Stimulated activated naive CD8-positive, alpha-beta T cell treated with anti-CD3 and anti-CD28 coated beads, Interleukin-15, amount 100 ng/mL, for 72 hours (primary cell): ENCODE measurements around the gene TBX18.

Experiments used
- ATAC-seq: fragments of 150-1000 bp; cut with Tn5 transposase; 2 replicates; pipeline ENCODE4 v1.10.0; 2021; ENCODE audit warnings: mild to moderate bottlenecking, moderate library complexity
- DNase-seq, 2 donors: peaks; one replicate each; pipeline ENCODE4 v3.0.0; 2021 to 2022
- H3K27ac Mint-ChIP-seq, 2 donors: one replicate each; pipeline ENCODE4 v1.8.0; 2022; ENCODE audit warnings: mild to moderate bottlenecking in 2 of 2, mixed read lengths in 2 of 2, moderate library complexity in 2 of 2
- H3K27me3 Mint-ChIP-seq: one replicate; pipeline ENCODE4 v1.8.0; 2022; ENCODE audit warnings: mixed read lengths
- H3K4me1 Mint-ChIP-seq: one replicate; pipeline ENCODE4 v1.8.0; 2022; ENCODE audit warnings: mild to moderate bottlenecking, mixed read lengths
- H3K4me3 Mint-ChIP-seq, 2 donors: one replicate each; pipeline ENCODE4 v1.8.0; 2022; ENCODE audit warnings: mild to moderate bottlenecking in 2 of 2, mixed read lengths in 2 of 2, moderate library complexity in 1 of 2
- H3K9me3 Mint-ChIP-seq, 2 donors: one replicate each; pipeline ENCODE4 v1.8.0; 2022; ENCODE audit warnings: mixed read lengths in 2 of 2

The TBX18 gene

DNA sequence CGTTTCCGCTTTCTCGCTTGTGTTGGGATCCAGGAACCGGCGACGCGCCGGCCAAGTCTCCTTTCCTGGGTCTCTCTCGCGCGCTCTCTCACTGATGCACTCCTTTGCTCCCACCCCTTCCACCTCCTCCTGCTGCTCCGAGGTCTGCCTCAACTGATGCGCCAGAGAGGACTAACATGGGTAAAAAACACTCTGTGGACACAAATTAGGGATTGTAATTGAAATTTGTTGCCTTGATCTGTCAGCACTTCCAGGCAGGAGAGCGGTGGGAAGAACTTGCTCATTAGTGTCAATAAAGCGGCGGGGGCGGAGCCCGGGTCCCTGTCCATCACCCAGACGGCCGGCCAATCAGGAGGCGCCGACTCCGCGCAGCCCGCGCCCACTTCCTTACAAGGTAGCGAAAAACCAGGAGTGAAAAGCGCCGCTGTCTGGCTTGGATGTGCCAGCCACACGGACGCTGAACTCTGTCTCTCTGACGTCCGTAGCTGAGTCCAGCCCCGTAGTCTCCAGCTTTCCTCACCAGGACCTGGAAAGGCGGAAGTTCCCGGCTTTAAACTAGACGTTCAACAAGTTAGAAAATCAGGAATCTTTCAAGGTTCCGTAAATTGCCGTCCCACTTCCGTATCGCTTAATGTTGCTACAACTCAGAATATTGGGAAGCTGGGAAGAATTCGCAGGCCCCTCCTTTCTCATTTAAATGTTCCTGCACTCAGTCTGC is at the start of gene TBX18:
Gene TBX18, minus strand, starts transcription at position 267 of the 718 bp plus-strand sequence. CDS start 417 bp downstream, outside the sequence.
- ATAC-seq (no peak), DNase-seq (peak in 1 of 2 donors; percentile 39)
- Mint-ChIP-seq H3K9me3 (peaks cover 5% of the 10 kb centered on the region in 2 donors), H3K27me3 (peaks cover 88% of the 10 kb centered on the region), H3K27ac (peak within 1 kb of the TSS; percentile 8 to 79), H3K4me3 (peak within 1 kb of the TSS; percentile 77 to 80), H3K4me1 (peaks cover 29% of the 10 kb centered on the region)

DNA sequence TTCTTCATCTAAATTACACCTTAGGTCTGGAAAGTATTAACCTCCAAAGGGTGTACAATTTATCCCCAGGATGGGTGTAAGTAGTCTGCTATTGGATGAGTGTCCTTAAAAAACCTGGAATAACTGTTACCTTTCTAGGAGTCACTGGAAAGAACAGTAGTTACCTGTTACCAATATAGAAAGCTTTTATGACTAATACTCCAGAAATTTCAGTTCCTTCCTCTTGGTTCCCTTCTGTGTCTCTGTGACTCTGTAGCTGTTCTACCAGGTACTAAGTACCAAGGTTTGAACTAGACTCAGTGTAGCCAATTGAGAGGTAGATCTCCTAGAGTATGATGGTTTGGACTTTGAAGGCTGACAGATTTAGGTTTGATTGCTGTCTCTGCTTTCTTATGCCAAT is 47.0 kb upstream of the TBX18 start:
- H3K27me3 Mint-ChIP-seq, result no peaks in the 10 kb centered on the region
- H3K9me3 Mint-ChIP-seq, result no peaks in the 10 kb centered on the region
- H3K27ac Mint-ChIP-seq, result no peak overlapping the region
- ATAC-seq (no peak), DNase-seq (no peak)
- no peaks in the 10 kb centered on the region for H3K4me1 Mint-ChIP-seq
- no peak overlapping the region for H3K4me3 Mint-ChIP-seq

DNA sequence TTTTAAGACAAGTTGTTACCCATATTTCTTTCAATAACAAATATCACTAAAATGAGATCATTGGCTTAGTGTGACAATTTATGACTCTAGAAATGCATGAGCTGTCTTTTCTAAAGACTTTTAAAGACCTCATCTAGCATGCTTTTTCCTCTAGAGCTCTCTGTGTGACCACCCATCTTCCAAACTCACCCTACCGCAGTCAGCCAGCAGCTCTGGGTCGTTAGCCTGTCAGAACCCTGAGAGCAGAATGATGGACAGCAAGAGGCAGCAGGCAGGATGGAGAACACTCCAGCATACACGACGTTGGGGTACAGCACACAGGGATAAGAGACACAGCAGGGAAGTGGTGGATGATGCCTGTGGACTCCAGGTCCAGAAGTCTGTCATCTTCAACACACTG is 45.1 kb upstream of the TBX18 start:
- DNase-seq, result no peak
- ATAC-seq, result no peak
- Mint-ChIP-seq H3K4me1 (no peaks in the 10 kb centered on the region), H3K27me3 (no peaks in the 10 kb centered on the region), H3K27ac (no peak overlapping the region), H3K4me3 (no peak overlapping the region), H3K9me3 (no peaks in the 10 kb centered on the region)

DNA sequence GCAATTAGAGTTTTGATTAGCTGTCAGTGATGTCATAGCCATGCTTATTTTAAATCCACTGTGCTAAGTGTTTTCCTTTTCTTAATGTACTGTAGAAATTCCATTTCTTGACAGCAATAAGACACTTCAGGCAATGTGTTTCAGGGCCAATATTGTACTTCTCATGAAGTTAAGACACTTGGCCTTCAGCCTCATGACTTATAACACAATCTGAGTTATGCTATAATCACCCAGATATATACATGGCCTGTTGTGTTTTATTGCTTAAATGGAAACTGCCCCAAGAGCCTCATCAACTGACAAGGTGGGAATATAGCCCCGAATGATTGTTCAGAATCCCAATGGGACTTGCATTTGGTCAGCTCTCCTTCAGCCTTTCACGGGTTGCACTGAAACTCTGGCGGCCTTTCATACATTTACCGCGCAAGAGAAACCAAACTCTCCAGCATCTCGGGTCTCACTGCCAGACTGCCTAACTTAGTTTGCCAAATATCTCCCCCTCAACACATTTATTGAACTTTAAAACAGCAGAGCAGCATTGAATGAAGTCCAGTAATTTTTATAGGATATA is 44.2 kb upstream of the TBX18 start:
- H3K9me3 Mint-ChIP-seq, result no peaks in the 10 kb centered on the region
- no peaks in the 10 kb centered on the region for H3K27me3 Mint-ChIP-seq
- ATAC-seq, result no peak
- H3K4me3 Mint-ChIP-seq, result no peak overlapping the region
- H3K4me1 Mint-ChIP-seq, result no peaks in the 10 kb centered on the region
- H3K27ac Mint-ChIP-seq, result no peak overlapping the region
- DNase-seq, result no peak

DNA sequence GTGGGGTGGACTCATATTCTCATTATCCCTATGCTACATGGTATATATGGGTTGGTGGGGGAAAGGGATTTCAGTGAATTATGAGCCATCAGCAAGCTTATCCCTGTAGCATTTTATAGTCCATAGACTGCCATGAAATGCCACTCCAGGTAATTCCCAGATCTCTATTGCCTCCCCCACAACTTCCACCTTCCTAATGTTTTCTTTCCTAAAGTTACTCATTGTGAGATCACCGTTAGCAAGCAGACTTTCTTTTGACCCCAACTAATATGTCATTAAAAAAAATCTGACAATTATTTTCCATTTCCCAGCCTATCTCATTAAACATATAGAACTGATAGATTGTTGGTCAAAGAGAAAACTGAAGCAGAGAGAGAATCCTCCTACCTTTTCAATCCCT is 40.7 kb upstream of the TBX18 start:
- H3K4me3 Mint-ChIP-seq, result no peak overlapping the region
- no peak for DNase-seq
- no peaks in the 10 kb centered on the region for H3K9me3 Mint-ChIP-seq
- no peak for ATAC-seq
- H3K4me1 Mint-ChIP-seq, result no peaks in the 10 kb centered on the region
- H3K27me3 Mint-ChIP-seq, result no peaks in the 10 kb centered on the region
- no peak overlapping the region for H3K27ac Mint-ChIP-seq

DNA sequence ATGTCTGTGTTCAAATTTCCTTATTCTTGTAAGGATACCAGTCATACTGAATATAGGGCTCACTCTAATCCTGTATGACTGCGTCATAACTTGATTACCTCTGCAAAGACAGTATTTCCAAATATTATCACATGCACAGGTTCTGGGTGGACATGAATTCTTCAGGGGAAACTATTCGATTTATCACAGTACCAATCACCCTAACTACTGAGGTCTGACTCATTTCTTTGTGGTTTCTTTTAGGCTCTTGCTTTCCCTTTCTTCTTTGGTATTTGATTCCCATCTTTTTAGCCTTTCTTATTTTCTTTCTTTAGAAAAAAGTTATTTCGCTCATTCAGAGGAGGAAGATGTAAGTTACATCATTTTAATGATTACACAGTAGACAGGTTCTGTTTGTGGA is 40.3 kb upstream of the TBX18 start:
- DNase-seq (no peak), ATAC-seq (no peak)
- Mint-ChIP-seq H3K9me3 (no peaks in the 10 kb centered on the region), H3K4me1 (no peaks in the 10 kb centered on the region), H3K4me3 (no peak overlapping the region), H3K27ac (no peak overlapping the region), H3K27me3 (no peaks in the 10 kb centered on the region)

DNA sequence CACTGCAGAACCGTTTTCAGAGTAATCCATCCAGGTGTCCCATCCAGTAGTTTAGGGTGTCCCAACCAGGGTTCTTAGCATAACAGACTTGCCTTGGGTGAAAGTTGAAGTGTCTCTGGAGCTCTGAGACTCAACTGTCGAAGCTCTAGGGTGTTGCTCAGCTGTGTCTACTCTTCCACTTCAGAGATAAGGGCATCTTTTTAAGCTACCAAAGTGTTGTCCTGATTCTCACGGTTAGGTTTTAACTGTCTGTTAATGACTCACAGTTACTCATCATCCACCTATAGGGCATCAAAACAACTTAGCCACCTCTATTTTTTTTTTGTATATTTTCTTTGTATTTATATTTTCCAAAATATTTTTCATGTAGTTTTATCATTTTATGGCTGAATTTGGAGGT is 36.9 kb upstream of the TBX18 start:
- Mint-ChIP-seq H3K27ac (no peak overlapping the region), H3K9me3 (peaks cover 0 to 5% of the 10 kb centered on the region in 2 donors), H3K4me1 (no peaks in the 10 kb centered on the region), H3K4me3 (no peak overlapping the region), H3K27me3 (no peaks in the 10 kb centered on the region)
- DNase-seq, result no peak
- no peak for ATAC-seq

DNA sequence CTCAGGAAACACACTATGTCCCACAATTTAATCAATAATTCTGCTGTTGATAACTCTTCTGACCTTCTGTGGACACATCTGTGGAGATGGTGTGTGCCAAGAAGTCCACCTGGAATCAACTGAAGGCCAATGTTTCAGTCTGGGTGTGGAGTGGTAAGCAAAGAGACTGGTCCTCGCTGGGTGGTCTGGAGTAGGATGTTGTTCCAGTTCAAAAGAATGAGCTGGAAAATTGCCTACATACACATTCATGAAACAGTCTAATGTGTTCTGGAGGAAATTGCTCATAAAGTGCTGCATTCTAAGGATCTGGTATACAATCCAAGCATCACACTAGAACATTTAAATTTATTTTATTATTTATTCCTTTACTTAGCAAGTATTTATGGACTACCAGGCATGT is 33.9 kb upstream of the TBX18 start:
- DNase-seq, result no peak
- no peak overlapping the region for H3K27ac Mint-ChIP-seq
- no peak overlapping the region for H3K4me3 Mint-ChIP-seq
- no peaks in the 10 kb centered on the region for H3K27me3 Mint-ChIP-seq
- peaks cover 5 to 15% of the 10 kb centered on the region in 2 donors for H3K9me3 Mint-ChIP-seq
- no peak for ATAC-seq
- no peaks in the 10 kb centered on the region for H3K4me1 Mint-ChIP-seq

DNA sequence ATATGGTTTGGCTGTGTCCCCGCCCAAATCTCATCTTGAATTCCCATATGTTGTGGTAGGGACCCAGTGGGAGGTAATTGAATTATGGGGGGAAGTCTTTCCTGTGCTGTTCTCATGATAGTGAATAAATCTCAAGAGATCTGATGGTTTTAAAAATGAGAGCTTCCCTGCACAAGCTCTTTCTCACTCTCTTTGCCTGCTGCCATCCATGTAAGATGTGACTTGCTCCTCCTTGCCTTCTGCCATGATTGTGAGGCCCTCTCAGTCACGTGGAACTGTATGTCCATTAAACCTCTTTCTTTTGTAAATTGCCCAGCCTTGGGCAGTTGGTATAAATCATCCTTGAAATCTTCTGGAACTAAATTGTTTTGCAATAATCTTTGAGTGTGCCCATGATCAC is 31.9 kb upstream of the TBX18 start:
- H3K27ac Mint-ChIP-seq, result no peak overlapping the region
- H3K4me1 Mint-ChIP-seq, result no peaks in the 10 kb centered on the region
- H3K27me3 Mint-ChIP-seq, result no peaks in the 10 kb centered on the region
- DNase-seq (no peak), ATAC-seq (no peak)
- H3K4me3 Mint-ChIP-seq, result no peak overlapping the region
- peaks cover 5 to 15% of the 10 kb centered on the region in 2 donors for H3K9me3 Mint-ChIP-seq

DNA sequence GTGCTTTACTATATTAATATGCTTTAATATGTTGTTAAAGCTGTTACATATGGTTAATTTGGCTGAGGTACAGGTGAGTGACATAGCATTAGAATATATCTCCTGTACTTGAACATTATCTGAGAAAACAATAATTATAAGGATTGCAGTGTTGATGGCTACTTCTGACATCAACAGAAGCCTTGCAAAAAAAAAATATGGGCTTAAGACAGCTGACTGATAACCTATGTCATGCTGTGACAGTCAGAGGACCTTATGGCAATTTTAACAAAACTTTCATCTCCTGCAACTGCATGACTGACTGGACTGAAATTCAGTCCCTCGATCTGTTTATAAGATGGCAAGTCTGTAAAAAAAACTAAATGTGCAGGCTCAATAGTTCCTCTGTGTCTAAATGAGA is 27.5 kb upstream of the TBX18 start:
- H3K27me3 Mint-ChIP-seq, result no peaks in the 10 kb centered on the region
- H3K4me1 Mint-ChIP-seq, result no peaks in the 10 kb centered on the region
- no peak overlapping the region for H3K27ac Mint-ChIP-seq
- DNase-seq (no peak), ATAC-seq (no peak)
- H3K9me3 Mint-ChIP-seq, result peaks cover 5 to 15% of the 10 kb centered on the region in 2 donors
- H3K4me3 Mint-ChIP-seq, result no peak overlapping the region

DNA sequence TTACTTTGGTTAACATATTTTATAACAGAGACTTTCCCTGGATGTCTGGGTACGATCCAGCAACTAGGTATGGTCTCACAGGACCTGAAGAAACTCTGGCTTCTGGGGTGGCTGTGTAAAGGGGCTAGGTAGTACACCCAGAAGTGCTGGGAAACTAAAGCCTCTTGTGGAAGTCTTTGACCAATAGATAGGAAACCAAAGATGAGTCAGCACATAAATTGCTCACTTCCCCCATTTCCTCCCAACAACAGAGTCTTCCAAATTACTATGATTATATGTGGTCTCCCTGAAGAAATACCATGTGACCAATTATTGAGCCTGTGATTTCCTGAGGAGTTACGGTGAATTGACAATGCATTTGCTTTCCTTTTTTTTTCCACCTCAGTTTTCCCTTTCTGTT is 26.8 kb upstream of the TBX18 start:
- DNase-seq (no peak), ATAC-seq (no peak)
- no peaks in the 10 kb centered on the region for H3K4me1 Mint-ChIP-seq
- no peaks in the 10 kb centered on the region for H3K27me3 Mint-ChIP-seq
- peaks cover 5 to 10% of the 10 kb centered on the region in 2 donors for H3K9me3 Mint-ChIP-seq
- H3K4me3 Mint-ChIP-seq, result no peak overlapping the region
- H3K27ac Mint-ChIP-seq, result peak overlapping the region in 1 of 2 donors; percentile 15

DNA sequence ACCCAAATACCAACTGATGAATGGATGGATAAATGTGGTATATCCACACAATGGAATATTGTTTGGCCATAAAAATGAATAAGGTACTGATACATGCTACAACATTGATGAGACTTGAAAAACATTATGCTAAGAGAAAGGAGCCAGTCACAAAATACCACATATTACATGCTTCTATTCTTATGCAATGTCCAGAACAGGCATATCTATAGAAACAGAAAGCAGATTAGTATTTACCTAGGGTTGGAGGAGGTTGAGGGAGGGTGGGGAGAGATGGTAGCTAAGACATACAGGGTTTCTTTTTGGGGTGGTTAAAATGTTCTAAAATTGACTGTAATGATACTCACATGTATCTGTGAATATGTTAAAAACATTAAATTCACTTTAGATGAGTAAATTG is 24.8 kb upstream of the TBX18 start:
- Mint-ChIP-seq H3K27me3 (no peaks in the 10 kb centered on the region), H3K9me3 (peaks cover 0 to 6% of the 10 kb centered on the region in 2 donors), H3K4me1 (no peaks in the 10 kb centered on the region), H3K27ac (no peak overlapping the region), H3K4me3 (no peak overlapping the region)
- ATAC-seq, result no peak
- no peak for DNase-seq

DNA sequence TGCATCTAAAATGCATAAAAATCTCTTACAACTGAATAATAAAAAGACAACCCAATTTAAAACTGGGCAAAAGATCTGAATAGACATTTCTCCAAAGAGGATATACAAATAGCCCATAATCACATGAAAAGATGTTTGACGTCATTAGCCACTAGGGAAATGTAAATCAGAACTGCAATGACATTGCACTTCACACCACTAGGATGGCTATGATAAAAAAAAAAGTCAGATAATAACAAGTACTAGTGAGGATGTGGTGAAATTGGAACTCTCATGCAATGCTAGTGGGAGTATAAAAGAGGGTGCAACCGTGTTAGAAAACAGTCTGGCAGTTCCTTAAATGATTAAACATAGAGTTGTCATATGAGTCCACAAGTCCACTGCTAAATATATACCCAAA is 24.3 kb upstream of the TBX18 start:
- Mint-ChIP-seq H3K9me3 (peaks cover 0 to 3% of the 10 kb centered on the region in 2 donors), H3K4me3 (no peak overlapping the region), H3K4me1 (no peaks in the 10 kb centered on the region), H3K27ac (no peak overlapping the region), H3K27me3 (no peaks in the 10 kb centered on the region)
- ATAC-seq, result no peak
- DNase-seq, result no peak

DNA sequence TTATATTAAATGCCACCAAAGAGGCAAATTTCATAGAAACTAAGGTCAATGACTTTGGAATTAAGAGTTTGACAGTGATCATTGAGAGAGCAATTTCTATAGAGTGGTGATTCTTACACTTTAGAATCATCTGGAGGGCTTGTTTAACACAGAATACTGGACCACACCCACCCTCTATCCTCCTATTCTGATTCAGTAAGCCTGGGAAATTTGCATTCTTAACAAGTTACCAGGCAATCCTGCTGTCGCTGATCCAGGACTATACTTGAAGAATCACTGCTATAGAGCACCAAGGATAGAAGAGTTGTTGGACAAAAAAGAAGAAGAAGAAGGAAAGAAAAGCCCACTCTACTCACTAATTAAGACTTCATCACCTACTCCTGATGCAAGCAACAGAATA is 21.3 kb upstream of the TBX18 start:
- H3K9me3 Mint-ChIP-seq, result no peaks in the 10 kb centered on the region
- no peak overlapping the region for H3K27ac Mint-ChIP-seq
- no peaks in the 10 kb centered on the region for H3K27me3 Mint-ChIP-seq
- ATAC-seq (no peak), DNase-seq (no peak)
- H3K4me3 Mint-ChIP-seq, result no peak overlapping the region
- no peaks in the 10 kb centered on the region for H3K4me1 Mint-ChIP-seq

DNA sequence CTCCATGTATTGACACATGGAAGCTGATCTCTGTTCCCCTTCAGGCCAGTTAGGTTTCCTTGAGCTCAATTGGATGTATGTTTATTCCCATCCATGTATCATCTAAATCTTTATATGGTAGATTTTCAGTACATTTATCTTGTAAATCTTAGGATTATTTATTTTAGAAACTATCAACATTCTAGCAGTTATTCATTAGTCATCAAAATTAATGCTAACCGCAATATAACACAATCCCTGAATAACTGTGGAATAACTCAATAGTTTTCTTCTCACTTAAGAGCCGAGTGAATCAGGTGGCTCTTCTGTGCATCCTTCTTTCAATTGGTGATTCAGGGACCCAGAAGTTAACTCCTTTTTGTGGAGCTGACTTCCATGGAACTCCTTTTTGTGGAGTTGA is 15.5 kb upstream of the TBX18 start:
- H3K9me3 Mint-ChIP-seq, result no peaks in the 10 kb centered on the region
- no peak for ATAC-seq
- peaks cover 42% of the 10 kb centered on the region for H3K27me3 Mint-ChIP-seq
- H3K27ac Mint-ChIP-seq, result no peak overlapping the region
- DNase-seq, result no peak
- no peak overlapping the region for H3K4me3 Mint-ChIP-seq
- H3K4me1 Mint-ChIP-seq, result peaks cover 3% of the 10 kb centered on the region

DNA sequence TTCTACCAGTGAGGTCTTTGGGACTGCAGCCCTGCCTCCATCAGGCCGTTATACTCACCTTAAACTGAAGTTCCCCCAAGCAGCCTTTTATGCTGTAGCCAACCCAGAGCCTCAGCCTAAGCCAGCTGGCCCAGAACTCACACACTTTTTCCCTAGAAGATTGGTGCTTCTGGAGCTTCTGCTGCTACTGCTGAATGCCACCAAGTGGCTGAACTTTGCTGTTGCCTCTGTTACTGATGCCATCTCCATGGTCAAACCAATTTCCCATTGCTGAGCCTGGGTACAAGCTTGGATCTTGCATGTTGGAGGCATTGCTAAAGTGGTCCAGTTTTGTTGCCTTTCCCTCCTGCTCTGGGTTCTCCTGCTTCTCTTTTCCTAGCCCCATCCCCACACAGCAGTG is 15.0 kb upstream of the TBX18 start:
- H3K4me1 Mint-ChIP-seq, result peaks cover 6% of the 10 kb centered on the region
- peaks cover 48% of the 10 kb centered on the region for H3K27me3 Mint-ChIP-seq
- no peak overlapping the region for H3K27ac Mint-ChIP-seq
- no peaks in the 10 kb centered on the region for H3K9me3 Mint-ChIP-seq
- ATAC-seq, result no peak
- DNase-seq, result no peak
- H3K4me3 Mint-ChIP-seq, result no peak overlapping the region

DNA sequence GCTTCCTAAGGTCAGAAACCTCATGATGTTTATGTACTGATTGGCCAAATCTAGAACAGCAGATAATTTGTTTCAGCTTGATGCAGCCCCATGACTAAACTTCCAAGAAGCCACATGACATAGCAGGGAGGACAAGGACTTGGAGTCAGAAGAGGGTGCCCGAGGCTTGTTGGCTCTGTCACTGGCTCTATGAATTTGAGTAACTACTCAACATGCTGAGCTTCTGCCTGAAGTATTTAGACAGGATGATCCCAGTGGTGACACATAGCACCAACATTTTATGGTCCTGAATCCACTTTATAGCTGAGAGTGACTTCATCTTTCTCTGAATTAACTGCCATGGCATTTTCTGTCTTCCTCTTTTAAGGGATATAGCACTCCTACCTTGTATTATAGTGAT is 13.5 kb upstream of the TBX18 start:
- Mint-ChIP-seq H3K4me3 (no peak overlapping the region), H3K27me3 (peaks cover 63% of the 10 kb centered on the region), H3K4me1 (peaks cover 18% of the 10 kb centered on the region), H3K9me3 (peaks cover 0 to 2% of the 10 kb centered on the region in 2 donors), H3K27ac (no peak overlapping the region)
- ATAC-seq (no peak), DNase-seq (no peak)
